ENCODE data around the gene IL1R2.

IL1R2 gene

DNA sequence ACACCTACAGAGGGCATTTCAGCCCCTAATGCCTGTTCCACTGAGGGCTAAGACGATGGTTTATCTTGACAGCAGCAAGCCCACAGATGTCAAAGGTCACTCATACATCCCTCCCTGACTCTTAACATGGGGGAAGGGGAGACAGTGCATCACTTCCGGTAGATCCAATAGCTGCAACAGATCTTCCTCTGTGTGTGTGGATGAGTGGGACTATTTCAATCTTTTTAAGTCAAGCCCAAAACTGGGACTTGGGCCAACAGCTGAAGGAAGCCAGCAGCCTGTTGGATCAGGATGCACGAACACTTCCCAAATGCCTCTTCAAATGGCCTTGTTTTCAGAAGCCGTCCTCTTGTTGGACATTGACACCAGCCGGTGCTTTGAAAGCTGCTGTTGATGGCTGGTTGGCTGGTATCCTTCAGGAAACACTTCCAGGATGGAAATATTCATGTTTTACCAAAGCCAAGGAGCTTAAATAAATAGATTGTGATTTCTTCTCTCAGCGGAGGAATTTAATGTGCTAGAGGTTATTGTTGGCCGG lies 59.2 kb downstream of the IL1R2 start:
- H3K4me1 Mint-ChIP-seq (ENCODE audit: low read depth in 2 of 2), result no peaks in the 10 kb centered on the region
- H3K27ac Mint-ChIP-seq, result no peak overlapping the region
- H3K9me3 Mint-ChIP-seq, result no peaks in the 10 kb centered on the region
- ATAC-seq (replicated peaks), result no peak
- H3K36me3 Mint-ChIP-seq (ENCODE audit: insufficient read depth), result no peaks in the 10 kb centered on the region
- H3K4me3 Mint-ChIP-seq, result no peak overlapping the region
- no peak for DNase-seq
- peaks cover 34 to 39% of the 10 kb centered on the region in 2 donors for H3K27me3 Mint-ChIP-seq

DNA sequence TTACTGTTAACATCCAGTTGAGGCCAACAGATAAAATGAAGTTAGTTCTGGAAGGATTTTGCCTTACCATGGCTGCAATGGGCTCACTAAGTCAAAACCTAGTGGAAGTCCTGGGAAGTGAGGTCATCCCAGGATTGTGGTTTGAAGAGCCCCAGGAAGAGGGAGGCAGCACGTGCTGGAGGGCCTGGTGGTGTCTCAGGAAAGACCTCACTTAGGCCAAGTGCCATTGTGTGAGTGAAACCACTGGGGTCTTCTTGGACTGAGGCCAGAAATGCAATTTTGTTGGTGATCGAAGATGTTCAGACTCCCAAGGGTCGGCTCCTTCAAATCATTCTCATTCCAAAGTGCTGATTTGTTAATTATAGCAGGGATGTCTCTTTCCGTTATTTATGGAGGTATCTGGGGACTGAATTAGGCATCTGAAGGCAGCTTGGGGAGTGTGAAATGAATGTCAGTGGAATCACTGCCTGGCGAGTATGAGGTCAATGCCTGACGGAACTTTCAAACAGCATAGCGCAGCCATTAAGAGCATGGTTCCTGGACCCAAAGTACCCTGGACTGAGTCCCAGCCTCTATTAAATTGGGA lies 60.0 kb downstream of the IL1R2 start:
- Mint-ChIP-seq H3K4me3 (no peak overlapping the region), H3K36me3 (ENCODE audit: insufficient read depth) (no peaks in the 10 kb centered on the region), H3K9me3 (no peaks in the 10 kb centered on the region), H3K27ac (no peak overlapping the region), H3K4me1 (ENCODE audit: low read depth in 2 of 2) (no peaks in the 10 kb centered on the region), H3K27me3 (peaks cover 26 to 30% of the 10 kb centered on the region in 2 donors)
- DNase-seq (no peak), ATAC-seq (replicated peaks) (no peak)

GRCh38 chr2:102052365-102052764 lies 60.6 kb downstream of the IL1R2 start:
- Mint-ChIP-seq H3K27ac (no peak overlapping the region), H3K36me3 (ENCODE audit: insufficient read depth) (no peaks in the 10 kb centered on the region), H3K9me3 (no peaks in the 10 kb centered on the region), H3K4me3 (no peak overlapping the region), H3K4me1 (ENCODE audit: low read depth in 2 of 2) (no peaks in the 10 kb centered on the region), H3K27me3 (peaks cover 20 to 24% of the 10 kb centered on the region in 2 donors)
- DNase-seq (no peak), ATAC-seq (replicated peaks) (no peak)

DNA sequence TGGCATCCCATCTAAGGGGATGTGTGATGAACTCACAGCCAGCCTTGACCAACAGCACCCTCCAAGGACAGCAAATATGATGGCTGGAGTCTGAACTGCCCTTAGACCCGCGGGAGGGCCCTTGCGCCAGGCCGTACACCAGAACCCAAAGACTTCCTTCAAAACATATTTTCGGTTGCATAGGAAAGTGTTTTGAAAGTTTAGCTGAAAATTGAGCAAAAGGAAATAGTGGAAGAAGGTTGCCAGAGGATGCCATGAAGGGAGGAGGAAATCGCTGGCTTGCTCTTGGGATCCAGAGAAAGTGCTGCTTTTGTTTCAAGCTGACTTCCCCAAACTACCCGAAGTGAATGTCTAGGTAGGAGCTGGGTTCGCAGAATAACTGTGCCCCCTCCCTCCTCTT lies 61.3 kb downstream of the IL1R2 start:
- H3K27me3 Mint-ChIP-seq, result peaks cover 13 to 17% of the 10 kb centered on the region in 2 donors
- no peaks in the 10 kb centered on the region for H3K9me3 Mint-ChIP-seq
- no peak overlapping the region for H3K4me3 Mint-ChIP-seq
- no peak for ATAC-seq (replicated peaks)
- DNase-seq, result no peak
- no peaks in the 10 kb centered on the region for H3K36me3 Mint-ChIP-seq (ENCODE audit: insufficient read depth)
- H3K27ac Mint-ChIP-seq, result no peak overlapping the region
- H3K4me1 Mint-ChIP-seq (ENCODE audit: low read depth in 2 of 2), result no peaks in the 10 kb centered on the region

DNA sequence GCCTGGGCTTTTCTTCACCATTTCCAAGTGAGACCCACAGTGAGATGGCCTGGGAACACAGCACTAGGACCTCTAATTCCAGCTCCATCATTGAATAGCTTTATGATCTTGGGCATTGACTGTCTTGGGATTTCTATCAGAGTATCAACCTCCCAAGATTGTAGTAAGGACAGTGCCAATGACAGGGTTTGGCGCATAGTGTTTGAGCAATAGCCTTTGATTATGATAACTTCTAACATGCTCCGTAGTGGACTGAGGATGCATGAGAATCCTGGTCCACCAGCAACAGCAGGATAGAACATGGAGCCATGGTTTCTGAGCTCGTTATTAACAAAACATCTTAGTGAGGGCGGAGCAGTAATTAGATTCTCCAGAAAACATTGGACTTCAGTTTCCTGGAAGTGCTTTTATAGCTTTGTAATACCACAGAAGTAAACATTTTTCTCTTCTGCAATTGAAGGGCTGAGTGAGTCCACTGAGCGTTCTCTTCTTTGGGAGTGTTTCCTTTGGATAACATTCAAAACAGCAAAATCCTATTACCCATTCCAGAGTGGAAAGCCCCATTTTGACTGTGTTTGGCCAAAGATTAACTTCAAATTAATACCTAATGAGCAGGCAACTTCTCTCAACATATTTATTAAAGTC lies 63.7 kb downstream of the IL1R2 start:
- H3K27ac Mint-ChIP-seq, result no peak overlapping the region
- no peak for ATAC-seq (replicated peaks)

GRCh38 chr2:102056079-102056581 lies 64.4 kb downstream of the IL1R2 start:
- ATAC-seq (replicated peaks) (no peak), DNase-seq (no peak)
- H3K36me3 Mint-ChIP-seq (ENCODE audit: insufficient read depth), result no peaks in the 10 kb centered on the region
- no peak overlapping the region for H3K27ac Mint-ChIP-seq
- no peaks in the 10 kb centered on the region for H3K4me1 Mint-ChIP-seq (ENCODE audit: low read depth in 2 of 2)
- peaks cover 7 to 11% of the 10 kb centered on the region in 2 donors for H3K27me3 Mint-ChIP-seq
- no peak overlapping the region for H3K4me3 Mint-ChIP-seq
- H3K9me3 Mint-ChIP-seq, result no peaks in the 10 kb centered on the region

More for the DNA sequence above, 63.7 kb downstream of the IL1R2 start:
- Mint-ChIP-seq H3K27me3 (peaks cover 7 to 11% of the 10 kb centered on the region in 2 donors), H3K9me3 (no peaks in the 10 kb centered on the region), H3K4me1 (ENCODE audit: low read depth in 2 of 2) (no peaks in the 10 kb centered on the region), H3K36me3 (ENCODE audit: insufficient read depth) (no peaks in the 10 kb centered on the region), H3K4me3 (no peak overlapping the region)
- no peak for DNase-seq

DNA sequence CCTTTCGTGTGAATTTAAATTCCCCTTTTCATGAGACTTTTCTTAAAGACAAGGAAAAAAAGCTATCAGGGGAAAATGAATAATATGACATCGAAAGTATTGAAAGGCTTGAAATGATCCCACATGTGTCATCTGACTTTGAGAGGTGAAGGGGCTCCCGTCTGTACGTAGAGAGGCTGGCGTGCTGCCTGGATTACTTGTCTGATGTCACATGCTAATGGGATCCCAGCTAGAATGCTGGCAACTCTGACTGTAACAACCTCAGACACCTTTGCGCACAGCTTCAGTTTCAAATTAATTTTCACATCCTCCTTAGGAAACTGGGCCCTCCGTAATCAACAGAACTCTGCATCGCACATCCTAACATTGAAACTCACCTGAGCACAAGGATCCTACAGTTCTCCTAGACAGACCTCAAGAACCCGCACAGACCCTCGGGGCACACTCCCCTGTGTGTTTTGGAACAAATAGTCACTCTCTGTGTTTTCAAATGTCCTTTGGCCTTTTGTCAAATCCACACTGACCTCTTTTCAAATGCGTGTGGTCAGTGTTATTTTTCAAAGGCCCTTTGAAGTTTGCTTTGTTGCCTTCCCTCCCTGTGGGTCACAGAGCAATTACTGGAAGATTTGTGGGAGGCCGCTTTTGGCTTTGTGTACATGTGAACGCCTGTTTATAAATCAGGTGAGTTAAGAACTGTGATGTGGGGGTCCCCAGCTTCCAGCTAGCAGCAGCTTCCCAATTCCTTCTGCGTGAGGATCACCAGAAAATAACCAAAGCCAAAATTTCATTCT lies 65.9 kb downstream of the IL1R2 start:
- H3K4me3 Mint-ChIP-seq, result no peak overlapping the region
- DNase-seq (no peak), ATAC-seq (replicated peaks) (no peak)
- H3K4me1 Mint-ChIP-seq (ENCODE audit: low read depth in 2 of 2), result no peaks in the 10 kb centered on the region
- no peaks in the 10 kb centered on the region for H3K36me3 Mint-ChIP-seq (ENCODE audit: insufficient read depth)
- no peaks in the 10 kb centered on the region for H3K9me3 Mint-ChIP-seq
- H3K27me3 Mint-ChIP-seq, result peaks cover 7 to 10% of the 10 kb centered on the region in 2 donors
- H3K27ac Mint-ChIP-seq, result no peak overlapping the region

GRCh38 chr2:102058293-102058833 lies 66.6 kb downstream of the IL1R2 start:
- H3K4me1 Mint-ChIP-seq (ENCODE audit: low read depth in 2 of 2), result peaks cover 0 to 4% of the 10 kb centered on the region in 2 donors
- H3K27me3 Mint-ChIP-seq, result peaks cover under 1 to 3% of the 10 kb centered on the region in 2 donors

GRCh38 chr2:102059151-102059550 lies 67.4 kb downstream of the IL1R2 start:
- H3K4me1 Mint-ChIP-seq (ENCODE audit: low read depth in 2 of 2), result peaks cover 0 to 5% of the 10 kb centered on the region in 2 donors
- no peaks in the 10 kb centered on the region for H3K36me3 Mint-ChIP-seq (ENCODE audit: insufficient read depth)
- H3K4me3 Mint-ChIP-seq, result no peak overlapping the region
- no peaks in the 10 kb centered on the region for H3K9me3 Mint-ChIP-seq
- no peak overlapping the region for H3K27ac Mint-ChIP-seq
- ATAC-seq (replicated peaks) (no peak), DNase-seq (no peak)
- H3K27me3 Mint-ChIP-seq, result no peaks in the 10 kb centered on the region

More at GRCh38 chr2:102058293-102058833, 66.6 kb downstream of the IL1R2 start:
- H3K27ac Mint-ChIP-seq, result no peak overlapping the region
- no peaks in the 10 kb centered on the region for H3K36me3 Mint-ChIP-seq (ENCODE audit: insufficient read depth)
- no peak overlapping the region for H3K4me3 Mint-ChIP-seq
- ATAC-seq (replicated peaks) (no peak), DNase-seq (no peak)
- no peaks in the 10 kb centered on the region for H3K9me3 Mint-ChIP-seq

DNA sequence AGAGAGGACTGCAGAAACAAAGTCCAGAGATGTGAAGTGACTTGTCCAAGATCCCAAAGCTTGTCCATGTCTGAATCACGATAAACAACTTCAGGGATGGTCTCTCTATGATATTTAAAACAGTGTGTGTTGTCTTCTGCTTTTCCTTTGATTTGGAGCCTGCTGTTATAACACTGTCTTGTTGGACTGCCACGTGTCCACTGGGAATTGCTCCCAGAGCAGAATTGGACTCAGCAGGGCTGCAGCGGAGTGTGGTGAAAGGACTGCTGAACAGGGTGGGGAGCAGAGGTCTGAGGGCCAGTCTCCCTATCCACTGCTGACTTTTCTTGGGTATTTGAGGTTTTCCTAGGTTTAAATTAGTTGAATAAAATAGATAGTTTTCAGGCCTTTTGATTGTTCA lies 68.3 kb downstream of the IL1R2 start:
- Mint-ChIP-seq H3K9me3 (no peaks in the 10 kb centered on the region), H3K27me3 (no peaks in the 10 kb centered on the region), H3K4me1 (ENCODE audit: low read depth in 2 of 2) (peaks cover 0 to 5% of the 10 kb centered on the region in 2 donors), H3K36me3 (ENCODE audit: insufficient read depth) (no peaks in the 10 kb centered on the region), H3K4me3 (no peak overlapping the region), H3K27ac (no peak overlapping the region)
- DNase-seq, result no peak
- ATAC-seq (replicated peaks), result no peak

- no peak for DNase-seq
- peaks cover 0 to 5% of the 10 kb centered on the region in 2 donors for H3K4me1 Mint-ChIP-seq (ENCODE audit: low read depth in 2 of 2)
- no peaks in the 10 kb centered on the region for H3K36me3 Mint-ChIP-seq (ENCODE audit: insufficient read depth)
- H3K27me3 Mint-ChIP-seq, result peaks cover 0 to 6% of the 10 kb centered on the region in 2 donors
- no peaks in the 10 kb centered on the region for H3K9me3 Mint-ChIP-seq
- H3K4me3 Mint-ChIP-seq, result no peak overlapping the region
- ATAC-seq (replicated peaks), result no peak
- no peak overlapping the region for H3K27ac Mint-ChIP-seq
These were observed 69.0 kb downstream of the IL1R2 start for GRCh38 chr2:102060792-102061191.

GRCh38 chr2:102061286-102061699 lies 69.5 kb downstream of the IL1R2 start:
- no peak for DNase-seq
- H3K27ac Mint-ChIP-seq, result no peak overlapping the region

More at GRCh38 chr2:102061286-102061699, 69.5 kb downstream of the IL1R2 start:
- Mint-ChIP-seq H3K36me3 (ENCODE audit: insufficient read depth) (no peaks in the 10 kb centered on the region), H3K4me1 (ENCODE audit: low read depth in 2 of 2) (peaks cover 0 to 5% of the 10 kb centered on the region in 2 donors), H3K4me3 (no peak overlapping the region), H3K27me3 (peaks cover 0 to 11% of the 10 kb centered on the region in 2 donors), H3K9me3 (no peaks in the 10 kb centered on the region)
- no peak for ATAC-seq (replicated peaks)

Data from effector memory CD8-positive, alpha-beta T cell (primary cell).